Caco-2 (cell line): ENCODE data around the gene TRIM2. TPM values are rescaled to one million over a fixed set of nuclear protein-coding genes. Genes with fewer than 3 reads are reported as not detected.

Source experiments
- BruUV-seq: library from RNA; stranded (reverse); fragments of 400-500 nt; replicated peaks from 2 replicates; lab custom pipeline; 2021; lab: Mats Ljungman, UMichigan
- CTCF ChIA-PET: fragments of 300-600 bp; sonication (Branson Sonifier 250); formaldehyde crosslinking; loops from one replicate; lab custom pipeline; 2022; ENCODE audit warnings: antibody characterized with exemption; lab: Charles Lee
- POLR2A ChIA-PET: fragments of 300-600 bp; sonication (Branson Sonifier 250); formaldehyde crosslinking; loops from one replicate; lab custom pipeline; 2022; ENCODE audit warnings: antibody characterized with exemption; lab: Charles Lee
- DNase-seq, 2 experiments: peaks; one replicate each; pipeline versions ENCODE4 v3.0.0 to v3.0.0-alpha.2; 2020 to 2022
- H3K27me3 ChIP-seq: replicated peaks from 2 replicates; pipeline ENCODE4 v1.6.0; 2011; ENCODE audit warnings: low read length; ENCODE audit not compliant: control insufficient read depth, insufficient read depth
- H3K36me3 ChIP-seq: 2 replicates; pipeline ENCODE4 v1.5.1; 2011; ENCODE audit warnings: low read length; ENCODE audit not compliant: control insufficient read depth, insufficient read depth
- H3K4me1 ChIP-seq: fragments of 250-450 bp; sonication (Bioruptor Pico); 2 replicates; pipeline ENCODE4 v1.5.1; 2020; ENCODE audit warnings: mild to moderate bottlenecking
- H3K4me3 ChIP-seq: 2 replicates; pipeline ENCODE4 v1.5.1; 2011; ENCODE audit warnings: low read depth, mild to moderate bottlenecking, control low read depth, low read length
- H3K9me3 ChIP-seq: fragments of 250-450 bp; sonication (Bioruptor Pico); 2 replicates; pipeline ENCODE4 v1.5.1; 2020; ENCODE audit warnings: mild to moderate bottlenecking, moderate library complexity
- H3K27ac Mint-ChIP-seq: one replicate; pipeline ENCODE4 v1.8.0; 2022; ENCODE audit warnings: mixed read lengths; ENCODE audit not compliant: unreplicated experiment
- H3K27me3 Mint-ChIP-seq: one replicate; pipeline ENCODE4 v1.8.0; 2022; ENCODE audit warnings: mixed read lengths; ENCODE audit not compliant: insufficient read depth, unreplicated experiment
- H3K36me3 Mint-ChIP-seq: one replicate; pipeline ENCODE4 v1.8.0; 2022; ENCODE audit warnings: mild to moderate bottlenecking, mixed read lengths; ENCODE audit not compliant: insufficient read depth, unreplicated experiment
- H3K4me1 Mint-ChIP-seq: one replicate; pipeline ENCODE4 v1.8.0; 2022; ENCODE audit warnings: low read depth, mixed read lengths; ENCODE audit not compliant: unreplicated experiment
- H3K4me3 Mint-ChIP-seq: one replicate; pipeline ENCODE4 v1.8.0; 2022; ENCODE audit warnings: mild to moderate bottlenecking, moderate library complexity, mixed read lengths; ENCODE audit not compliant: unreplicated experiment
- H3K9me3 Mint-ChIP-seq: one replicate; pipeline ENCODE4 v1.8.0; 2022; ENCODE audit warnings: mixed read lengths; ENCODE audit not compliant: unreplicated experiment
- CTCF ChIP-seq, 2 experiments: fragments of 200-600 bp in 1 of 2; IDR thresholded peaks; 1 replicate in 1 of 2; 2 replicates in 1 of 2; pipeline versions ENCODE4 v1.5.1 to v1.8.0; 2011 to 2022; ENCODE audit warnings: antibody characterized with exemption in 1 of 2, control low read depth in 1 of 2, inconsistent platforms in 1 of 2, low read depth in 1 of 2, low read length in 1 of 2, mild to moderate bottlenecking in 1 of 2, moderate library complexity in 1 of 2; ENCODE audit not compliant: insufficient read depth in 1 of 2, severe bottlenecking in 1 of 2, unreplicated experiment in 1 of 2
- intact Hi-C: fragments of 100-400 bp; cut with micrococcal nuclease; formaldehyde crosslinking; loops from one replicate; pipeline ENCODE4 v1.10.0; 2022; ENCODE audit not compliant: unreplicated experiment
- total RNA-seq: library from RNA; stranded (reverse); gene quantifications from 2 replicates; pipeline ENCODE4 v1.2.3, GENCODE V29; 2022

Gene TRIM2
- total RNA-seq, 1 experiment from 2014 or later, result 62.3 TPM

- Mint-ChIP-seq H3K9me3 (no peaks in the 10 kb centered on the region), H3K4me1 (peaks cover 14% of the 10 kb centered on the region), H3K27me3 (no peaks in the 10 kb centered on the region), H3K27ac (no peak overlapping the region), H3K4me3 (peak overlapping the region; percentile 21), H3K36me3 (peaks cover 5% of the 10 kb centered on the region)
- H3K4me3 ChIP-seq, result no peak overlapping the region
- peaks cover 15% of the 10 kb centered on the region for H3K4me1 ChIP-seq
- ChIA-PET POLR2A (no interaction called here), CTCF (no interaction called here)
- no peak for TF ChIP-seq CTCF (IDR thresholded peaks at IDR 0.05; ENCODE audit: insufficient read depth in 1 of 2, low read depth in 1 of 2, low read length in 1 of 2, severe bottlenecking in 1 of 2, unreplicated experiment in 1 of 2)
- no peaks in the 10 kb centered on the region for H3K36me3 ChIP-seq
- no TSS peak for BruUV-seq
- H3K9me3 ChIP-seq, result no peaks in the 10 kb centered on the region
- no peak for DNase-seq
- H3K27me3 ChIP-seq, result no peaks in the 10 kb centered on the region
- intact Hi-C loops, result no loop called here
These were observed 138.7 kb downstream of the TRIM2 start for GRCh38 chr4:153342751-153343552.

- Histone ChIP-seq H3K4me3 (peak within 1 kb of the TSS; percentile 88), H3K36me3 (no peaks in the 10 kb centered on the region), H3K9me3 (no peaks in the 10 kb centered on the region), H3K27me3 (no peaks in the 10 kb centered on the region), H3K4me1 (peaks cover 17% of the 10 kb centered on the region)
- peaks cover 5% of the 10 kb centered on the region for H3K36me3 Mint-ChIP-seq
- ChIA-PET POLR2A (no interaction called here), CTCF (interaction anchor here (0.7 to 1.8 kb wide), 2 partner anchors 201 to 208 kb away, joined by 6 to 8 read pairs; no protein-coding TSS in a partner anchor)
- BruUV-seq, result TSS peak; percentile 59
- H3K4me1 Mint-ChIP-seq, result peaks cover 20% of the 10 kb centered on the region
- H3K27me3 Mint-ChIP-seq, result no peaks in the 10 kb centered on the region
- peak within 1 kb of the TSS; percentile 81 for H3K4me3 Mint-ChIP-seq
- peak; percentile 89 to 94 for DNase-seq
- peak within 1 kb of the TSS; percentile 82 for H3K27ac Mint-ChIP-seq
- H3K9me3 Mint-ChIP-seq, result no peaks in the 10 kb centered on the region
- peak; percentile 62 to 95 for TF ChIP-seq CTCF (IDR thresholded peaks at IDR 0.05; ENCODE audit: insufficient read depth in 1 of 2, low read depth in 1 of 2, low read length in 1 of 2, severe bottlenecking in 1 of 2, unreplicated experiment in 1 of 2)
- intact Hi-C loops, result loop anchor here (1.0 to 2.0 kb wide), 6 partner anchors 88 to 406 kb away; no protein-coding TSS in a partner anchor
These were observed 140.1 kb downstream of the TRIM2 start, which contains the start of gene MND1 for GRCh38 chr4:153344131-153345011. Gene MND1 (plus strand): TSS chr4:153344688. CDS start chr4:153344738, 50 bp downstream.
